NOMO-1 (cell line): ENCODE results near the gene WDFY3.
A peak's percentile ranks its signal among the peaks of the same experiment; 100 is the strongest.

ENCODE experiments used
- DNase-seq, 2 experiments: peaks; one replicate each; lab custom pipeline; 2025; ENCODE audit not compliant: unreplicated experiment in 2 of 2; lab: John Stamatoyannopoulos, UW

The WDFY3 gene

GRCh38 chr4:84734037-84734436 lies 232.5 kb downstream of the WDFY3 start:
- no peak for DNase-seq

GRCh38 chr4:84733343-84734033 lies 233.0 kb downstream of the WDFY3 start:
- no peak for DNase-seq

GRCh38 chr4:84730375-84730774 lies 236.1 kb downstream of the WDFY3 start:
- DNase-seq = no peak

- DNase-seq = no peak
Observed at GRCh38 chr4:84727491-84727890, 239.0 kb downstream of the WDFY3 start.

- DNase-seq = no peak
Observed at GRCh38 chr4:84726356-84726755, 240.1 kb downstream of the WDFY3 start.

GRCh38 chr4:84722720-84723119 lies 243.8 kb downstream of the WDFY3 start:
- no peak for DNase-seq

GRCh38 chr4:84719115-84719514 lies 247.4 kb downstream of the WDFY3 start:
- no peak for DNase-seq

- no peak for DNase-seq
Observed at GRCh38 chr4:84718699-84719098, 247.8 kb downstream of the WDFY3 start.

GRCh38 chr4:84710548-84710947 lies 255.9 kb downstream of the WDFY3 start:
- no peak for DNase-seq

- no peak for DNase-seq
Observed at GRCh38 chr4:84708406-84709135, 257.9 kb downstream of the WDFY3 start.

GRCh38 chr4:84706286-84706685 lies 260.2 kb downstream of the WDFY3 start:
- DNase-seq = no peak

- DNase-seq = peak in 1 of 2 experiments; percentile 33
Observed at GRCh38 chr4:84699001-84699671, 267.4 kb downstream of the WDFY3 start.

GRCh38 chr4:84697615-84698201 lies 268.8 kb downstream of the WDFY3 start:
- DNase-seq = no peak

- DNase-seq = no peak
Observed at GRCh38 chr4:84697159-84697558, 269.3 kb downstream of the WDFY3 start.

- DNase-seq = no peak
Observed at GRCh38 chr4:84691800-84692199, 274.7 kb downstream of the WDFY3 start.

GRCh38 chr4:84691170-84691691 lies 275.3 kb downstream of the WDFY3 start:
- peak; percentile 59 to 77 for DNase-seq

- DNase-seq = peak in 1 of 2 experiments; percentile 8
Observed at GRCh38 chr4:84690481-84690880, 276.0 kb downstream of the WDFY3 start.

- no peak for DNase-seq
Observed at GRCh38 chr4:84689197-84689596, 277.3 kb downstream of the WDFY3 start.

- no peak for DNase-seq
Observed at GRCh38 chr4:84688605-84689004, 277.9 kb downstream of the WDFY3 start.

- DNase-seq = no peak
Observed at GRCh38 chr4:84685105-84685504, 281.4 kb downstream of the WDFY3 start.

- no peak for DNase-seq
Observed at GRCh38 chr4:84684361-84684760, 282.1 kb downstream of the WDFY3 start.
